DMS79 (cell line): Measurements from ENCODE around the gene BTBD3.
A peak's percentile ranks its signal among the peaks of the same experiment; 100 is the strongest.

Experiments
- DNase-seq: peaks from one replicate; lab custom pipeline; 2025; lab: John Stamatoyannopoulos, UW

The BTBD3 gene

DNA sequence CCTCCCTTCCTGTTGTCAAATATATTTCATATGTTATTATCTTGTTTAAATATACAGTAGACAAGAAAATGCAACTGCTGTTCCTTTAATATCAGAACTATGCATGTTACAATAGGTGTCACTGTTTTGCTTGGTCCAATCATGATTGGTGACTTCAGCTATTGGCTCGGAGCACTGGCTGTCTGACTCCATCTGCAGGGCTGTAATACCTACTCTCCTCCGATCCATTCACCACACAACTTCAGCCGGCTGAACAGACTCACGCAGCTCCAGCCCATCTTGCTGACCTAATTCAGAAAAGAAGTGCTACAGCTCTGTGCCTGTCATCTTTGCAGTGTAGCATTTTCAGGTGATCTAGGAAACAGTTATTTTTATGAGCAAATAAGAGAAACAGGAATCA is at the start of gene BTBD3:
Gene BTBD3, plus strand, starts transcription at position 231 of the 400 bp plus-strand sequence. CDS start 383 bp downstream, outside the sequence.
- DNase-seq, result peak; percentile 21

DNA sequence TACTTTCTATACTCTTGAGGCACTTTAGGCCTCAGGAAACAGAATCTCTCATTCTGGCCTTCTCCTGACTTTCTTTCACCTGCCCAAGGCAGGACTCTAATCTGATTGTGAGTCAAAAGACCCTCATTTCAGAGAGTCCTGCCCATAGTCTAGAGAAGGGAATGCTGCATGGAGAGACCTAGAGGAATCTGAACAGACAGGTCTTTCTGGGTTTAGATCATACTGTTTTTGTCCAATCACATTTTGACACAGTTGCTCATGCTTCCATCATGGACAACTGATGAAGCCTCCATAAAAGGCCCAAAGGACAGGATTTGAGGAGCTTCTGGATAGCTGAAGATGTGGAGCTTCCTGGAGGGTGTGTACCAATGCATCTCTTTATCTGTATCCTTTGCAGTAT is 48.1 kb upstream of the BTBD3 start:
- DNase-seq, result no peak

- DNase-seq, result no peak
Measured at GRCh38 chr20:11870411-11870810, 47.3 kb upstream of the BTBD3 start.

GRCh38 chr20:11876555-11876954 is 41.1 kb upstream of the BTBD3 start:
- DNase-seq, result no peak

DNA sequence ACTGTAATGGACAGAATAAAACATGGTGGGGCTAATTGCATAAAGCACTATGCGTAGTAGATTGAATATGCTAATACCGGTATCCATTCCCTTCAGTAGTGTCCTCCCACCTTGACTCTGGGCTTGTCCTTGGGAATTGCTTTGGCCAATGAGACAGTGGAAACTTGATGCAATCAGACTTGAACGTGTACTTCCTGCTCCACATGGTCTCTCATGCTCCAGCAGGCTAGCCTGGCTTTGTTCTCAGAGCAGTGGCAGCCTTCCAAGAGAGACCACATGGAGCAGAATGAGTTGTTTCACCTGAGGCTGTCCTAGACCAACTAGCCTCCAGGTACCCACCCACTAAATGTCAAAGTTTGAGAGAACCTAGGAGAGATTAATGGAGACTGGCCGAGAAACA is 37.0 kb upstream of the BTBD3 start:
- DNase-seq, result no peak

DNA sequence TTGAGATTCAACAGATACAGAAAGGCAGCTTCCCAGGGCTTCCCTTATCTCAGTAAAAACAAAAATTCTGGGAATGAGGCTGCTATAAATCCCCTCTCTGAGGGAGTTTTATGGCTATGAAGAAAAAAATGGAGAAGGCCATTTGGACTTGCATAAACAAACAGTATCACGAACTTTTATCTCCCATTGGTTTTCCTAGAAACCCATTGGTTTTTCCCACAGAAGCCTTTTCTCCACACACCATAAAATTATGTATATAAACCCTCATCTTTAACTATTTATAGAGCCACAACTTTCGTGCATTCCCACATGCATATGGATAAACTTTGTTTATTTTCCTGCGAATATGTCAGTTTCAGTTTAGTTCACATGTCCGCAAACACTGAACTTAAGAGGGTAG is 36.2 kb upstream of the BTBD3 start:
- DNase-seq, result no peak

- DNase-seq, result no peak
Measured at GRCh38 chr20:11882651-11883050, 35.0 kb upstream of the BTBD3 start.

DNA sequence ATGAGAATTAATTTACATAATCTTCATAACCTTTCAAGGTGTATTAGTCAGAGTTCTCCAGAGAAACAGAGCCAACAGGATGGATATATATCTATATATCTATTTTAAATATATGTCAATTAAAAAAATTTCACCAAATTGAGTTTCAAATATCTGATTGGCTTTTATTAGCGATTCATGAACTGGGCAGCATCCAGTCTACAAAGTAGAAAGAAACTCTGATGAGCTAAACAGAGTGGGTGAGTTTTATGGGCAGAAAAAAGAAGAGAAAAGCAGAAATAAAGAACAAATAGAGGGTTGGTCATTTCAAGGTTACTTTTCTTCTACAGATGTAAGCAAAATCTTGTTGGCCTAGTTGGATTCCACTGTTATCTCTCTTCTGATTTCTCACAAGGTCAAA is 29.0 kb upstream of the BTBD3 start:
- DNase-seq, result no peak

GRCh38 chr20:11890331-11891076 is 27.2 kb upstream of the BTBD3 start:
- DNase-seq, result peak; percentile 87

- no peak for DNase-seq
Measured at GRCh38 chr20:11891077-11891775, 26.5 kb upstream of the BTBD3 start.

GRCh38 chr20:11891776-11892545 is 25.7 kb upstream of the BTBD3 start:
- DNase-seq, result peak; percentile 49

GRCh38 chr20:11894062-11894461 is 23.6 kb upstream of the BTBD3 start:
- no peak for DNase-seq

DNA sequence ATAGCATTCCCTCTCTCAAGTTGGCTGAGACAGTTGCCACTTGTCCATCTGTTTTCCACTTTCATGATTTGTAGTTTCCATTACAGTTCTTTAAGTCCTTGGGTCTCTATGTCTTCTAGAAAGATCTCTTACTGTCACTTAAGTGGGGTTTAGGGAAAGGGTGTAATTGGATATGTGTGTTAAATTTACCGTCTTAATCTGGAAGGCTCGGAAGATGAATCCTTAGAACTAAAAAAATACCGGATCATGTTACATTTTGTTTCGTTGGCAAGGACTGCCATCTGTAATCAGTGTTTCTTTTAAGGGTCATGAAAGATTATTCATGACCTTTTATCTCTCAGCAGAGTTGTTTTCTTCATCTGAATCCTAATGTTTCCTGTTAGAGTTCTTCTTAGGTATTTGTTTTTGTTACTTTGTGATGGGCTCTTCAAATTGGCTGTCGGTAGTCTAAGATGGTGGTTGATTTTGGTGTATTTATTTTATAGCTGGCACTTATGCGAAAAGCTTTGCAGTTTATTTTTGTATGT is 21.8 kb upstream of the BTBD3 start:
- peak; percentile 38 for DNase-seq

DNA sequence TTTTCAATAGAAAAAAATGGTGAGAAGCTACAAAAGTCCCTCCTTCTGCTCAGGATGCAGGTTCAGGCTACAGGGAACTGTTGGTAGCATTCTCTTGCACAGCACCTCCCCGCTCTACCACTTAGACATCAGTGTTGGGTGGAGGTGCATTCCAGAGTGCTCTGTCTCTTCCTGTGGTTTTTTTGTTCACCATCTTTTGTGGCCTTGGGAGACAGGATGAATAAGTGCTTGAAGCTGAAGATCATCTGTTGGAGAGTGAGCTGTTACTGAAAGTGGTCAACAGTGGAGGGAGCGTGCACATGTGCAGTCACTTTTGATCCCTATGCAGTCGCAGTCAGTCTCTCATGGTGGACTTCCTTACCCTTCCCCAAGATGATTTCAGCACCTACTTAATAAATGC is 16.6 kb upstream of the BTBD3 start:
- DNase-seq, result no peak

DNA sequence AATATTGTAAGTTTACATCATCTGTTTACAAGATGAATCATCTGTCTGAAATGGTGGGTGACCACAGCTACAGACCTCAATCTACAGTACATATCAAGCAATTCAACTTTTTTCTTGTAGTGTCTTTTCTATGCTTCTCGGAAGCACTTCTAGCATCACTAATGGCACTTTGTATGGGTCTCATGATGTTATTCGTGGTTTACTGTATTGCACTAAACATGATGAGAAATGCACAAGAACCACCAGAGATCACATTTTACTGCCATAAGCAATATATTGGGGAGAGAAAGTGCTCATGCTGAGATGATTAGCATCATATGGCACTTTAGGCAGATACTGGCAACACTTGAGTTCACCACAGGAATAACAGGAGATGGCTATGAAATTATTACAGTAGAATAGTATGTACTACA is 15.4 kb upstream of the BTBD3 start:
- peak; percentile 85 for DNase-seq

GRCh38 chr20:11905460-11906179 is 12.1 kb upstream of the BTBD3 start:
- DNase-seq, result no peak

- DNase-seq, result peak; percentile 77
Measured at GRCh38 chr20:11906626-11907480, 10.8 kb upstream of the BTBD3 start.

- no peak for DNase-seq
Measured at GRCh38 chr20:11907621-11908020, 10.1 kb upstream of the BTBD3 start.

DNA sequence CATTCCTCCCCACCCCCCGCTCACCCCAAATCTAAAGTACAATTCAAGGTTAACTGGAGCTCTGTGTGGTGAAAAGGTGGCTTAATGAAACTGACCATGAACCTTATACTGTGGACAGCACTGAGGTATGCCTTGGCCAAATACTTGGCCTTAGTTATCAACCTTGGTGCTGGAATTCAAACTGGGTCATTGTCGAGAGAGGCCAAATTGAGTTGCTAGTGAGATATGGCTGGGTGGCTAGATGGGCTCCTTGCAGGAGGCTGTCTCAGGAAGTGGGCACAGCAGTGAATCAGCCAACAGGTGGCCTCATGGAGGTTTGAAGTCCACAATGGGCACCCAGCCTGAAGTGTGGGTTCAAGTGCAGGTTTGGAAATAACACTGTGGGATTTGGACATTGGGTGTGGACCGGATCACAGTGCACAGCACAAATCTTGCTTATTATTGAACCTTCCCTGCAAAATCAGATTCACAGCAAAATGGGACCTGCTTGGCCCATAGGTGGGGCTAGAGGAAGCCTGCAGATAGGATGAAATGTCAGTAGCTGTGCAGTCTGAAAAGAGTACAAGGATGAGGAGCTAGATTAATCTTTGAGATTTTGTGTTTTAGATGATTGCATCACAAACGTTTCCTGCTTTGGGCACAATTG is 5.6 kb upstream of the BTBD3 start:
- no peak for DNase-seq

DNA sequence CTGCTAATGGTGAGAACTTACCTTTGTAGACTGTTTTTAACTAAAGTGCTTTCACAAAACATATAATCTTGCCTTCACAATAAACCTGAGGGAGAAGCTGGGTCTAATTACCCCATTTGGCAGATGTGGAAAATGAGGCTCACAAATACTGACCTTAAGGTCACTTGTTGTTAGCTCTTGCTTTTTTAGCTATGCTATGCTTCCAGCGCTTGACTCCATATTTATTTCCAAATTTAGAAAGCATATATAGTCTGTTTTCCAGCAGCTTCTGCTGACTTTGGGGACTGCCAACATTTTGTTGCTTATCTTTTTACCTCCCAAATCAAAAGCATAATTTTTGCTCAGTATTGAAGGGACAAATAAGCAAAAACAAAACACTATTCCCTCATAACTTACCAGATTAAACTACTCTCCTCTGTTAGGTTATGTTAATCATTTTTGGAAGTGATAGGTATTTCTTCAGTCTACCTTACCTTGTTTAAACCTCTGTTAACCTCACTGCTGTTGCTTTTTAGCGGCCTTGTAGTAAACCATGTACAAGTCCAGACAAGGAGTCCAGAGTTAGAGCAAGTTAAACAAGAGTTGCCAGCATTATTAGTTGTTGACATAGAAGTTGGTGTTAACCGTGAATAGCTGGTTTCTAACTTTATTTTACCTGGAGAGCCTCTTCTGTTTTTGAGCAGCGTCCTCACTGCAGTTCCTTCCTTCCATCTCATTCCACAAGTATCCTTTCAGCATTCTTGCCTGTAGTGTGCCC is 4.9 kb upstream of the BTBD3 start:
- no peak for DNase-seq
